T-helper 17 cell (primary cell): ENCODE measurements around the gene DNAH14. TPM values are rescaled to one million over a fixed set of nuclear protein-coding genes. Genes with fewer than 3 reads are reported as not detected.

Source experiments
- ATAC-seq: fragments of 150-1000 bp; cut with Tn5 transposase; 2 replicates; pipeline ENCODE4 v1.10.0; 2021; ENCODE audit warnings: mild to moderate bottlenecking, moderate library complexity
- DNase-seq, 3 donors: peaks; one replicate each; pipeline versions ENCODE4 v3.0.0 to v3.0.0-alpha.2; 2020 to 2021
- H3K9me3 ChIP-seq: one replicate; pipeline ENCODE4 v1.7.0; 2013; ENCODE audit warnings: low read length, mild to moderate bottlenecking; ENCODE audit not compliant: control insufficient read depth, poor library complexity, severe bottlenecking
- H3K27ac Mint-ChIP-seq: one replicate; pipeline ENCODE4 v1.8.0; 2022; ENCODE audit warnings: mild to moderate bottlenecking, moderate library complexity, mixed read lengths
- H3K27me3 Mint-ChIP-seq: one replicate; pipeline ENCODE4 v1.8.0; 2022; ENCODE audit warnings: mixed read lengths
- H3K36me3 Mint-ChIP-seq: one replicate; pipeline ENCODE4 v1.8.0; 2022; ENCODE audit warnings: low read depth, mixed read lengths
- H3K4me1 Mint-ChIP-seq: one replicate; pipeline ENCODE4 v1.8.0; 2022; ENCODE audit warnings: mild to moderate bottlenecking, mixed read lengths
- H3K4me3 Mint-ChIP-seq: one replicate; pipeline ENCODE4 v1.8.0; 2022; ENCODE audit warnings: mild to moderate bottlenecking, moderate library complexity, mixed read lengths
- total RNA-seq, 4 donors: library from RNA in 2 of 4; stranded (reverse) in 2 of 4; gene quantifications; one replicate each; pipeline ENCODE4 v1.2.3 and lab custom pipeline; 2022 to 2026

DNAH14 gene
- total RNA-seq, 2 donors from 2014 or later = 1.1 TPM; not detected in 1

GRCh38 chr1:225435487-225435886 lies 506.0 kb downstream of the DNAH14 start:
- Mint-ChIP-seq H3K4me3 (no peak overlapping the region), H3K36me3 (peaks cover 2% of the 10 kb centered on the region), H3K27ac (peak overlapping the region; percentile 72), H3K4me1 (peaks cover 8% of the 10 kb centered on the region), H3K27me3 (no peaks in the 10 kb centered on the region)
- no peak for DNase-seq
- no peak for ATAC-seq
- no peaks in the 10 kb centered on the region for H3K9me3 ChIP-seq

DNA sequence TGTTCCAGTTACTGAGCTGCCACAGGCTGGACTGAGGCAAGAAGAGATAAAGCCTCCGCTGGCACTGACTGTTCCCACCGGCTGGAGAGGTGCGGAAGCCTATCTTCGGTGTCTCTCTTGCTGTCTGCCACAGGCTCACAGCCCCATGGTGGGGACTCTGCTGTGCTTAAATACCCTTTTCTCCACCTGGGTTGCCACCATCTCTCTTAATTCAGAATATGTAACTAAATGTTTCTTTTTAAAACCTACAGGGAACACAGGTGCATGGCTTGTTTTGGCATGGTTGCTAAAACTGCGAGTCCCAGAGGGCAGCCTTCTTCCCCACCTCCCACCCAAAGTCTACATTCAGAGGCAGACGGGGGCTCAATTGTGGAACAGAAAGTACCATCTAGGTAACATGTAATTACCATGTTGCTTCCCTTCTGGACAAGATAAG lies 506.5 kb downstream of the DNAH14 start:
- Mint-ChIP-seq H3K27me3 (no peaks in the 10 kb centered on the region), H3K27ac (peak overlapping the region; percentile 72), H3K36me3 (peaks cover 2% of the 10 kb centered on the region), H3K4me1 (peaks cover 8% of the 10 kb centered on the region), H3K4me3 (no peak overlapping the region)
- DNase-seq = no peak
- ATAC-seq = no peak
- H3K9me3 ChIP-seq = no peaks in the 10 kb centered on the region

- no peak overlapping the region for H3K4me3 Mint-ChIP-seq
- H3K36me3 Mint-ChIP-seq = peaks cover 2% of the 10 kb centered on the region
Observed at GRCh38 chr1:225437710-225438437, 508.4 kb downstream of the DNAH14 start.

DNA sequence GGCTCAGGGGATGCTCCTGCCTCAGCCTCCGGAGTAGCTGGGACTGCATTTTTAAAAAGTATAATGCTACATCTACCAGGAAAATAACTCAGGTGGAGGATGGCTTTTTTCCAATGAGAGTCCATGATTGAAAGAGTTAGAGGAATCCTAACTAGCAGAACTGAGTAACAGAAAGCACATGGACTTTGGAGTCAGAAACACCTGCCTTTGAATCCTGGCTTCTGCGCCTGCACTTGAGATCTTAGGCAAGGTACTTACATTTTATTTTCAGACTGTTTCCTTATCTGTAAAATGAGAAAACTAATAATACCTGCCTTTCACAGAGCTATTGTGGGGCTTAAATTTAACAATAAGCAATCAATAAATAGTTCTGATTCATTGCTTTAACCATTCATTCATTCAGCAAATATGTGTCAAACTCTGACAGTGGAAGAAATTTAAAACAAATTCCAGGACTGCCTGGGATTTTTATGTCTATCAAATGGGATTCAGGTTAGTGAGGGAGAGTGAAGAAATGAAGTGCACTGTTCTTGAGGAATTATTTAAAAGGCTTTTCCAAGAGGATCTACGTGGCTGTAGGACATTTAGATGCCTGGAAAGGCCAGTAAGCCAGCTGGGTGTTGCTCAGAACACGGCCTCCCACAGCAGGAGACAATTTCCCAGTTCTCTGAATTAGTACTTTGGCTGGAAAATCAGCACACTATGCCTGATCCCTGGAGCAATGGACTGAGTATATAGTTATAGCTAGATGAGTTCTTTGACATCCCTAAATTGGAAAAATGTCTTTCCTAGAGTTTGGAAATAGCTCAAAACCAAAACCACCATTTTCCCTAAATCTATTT lies 511.1 kb downstream of the DNAH14 start:
- Mint-ChIP-seq H3K27me3 (no peaks in the 10 kb centered on the region), H3K4me1 (peaks cover 31% of the 10 kb centered on the region), H3K36me3 (no peaks in the 10 kb centered on the region), H3K27ac (no peak overlapping the region), H3K4me3 (no peak overlapping the region)
- no peak for ATAC-seq
- no peaks in the 10 kb centered on the region for H3K9me3 ChIP-seq
- DNase-seq = no peak

More at GRCh38 chr1:225437710-225438437, 508.4 kb downstream of the DNAH14 start:
- DNase-seq (no peak), ATAC-seq (no peak)
- H3K9me3 ChIP-seq = no peaks in the 10 kb centered on the region
- H3K4me1 Mint-ChIP-seq = peaks cover 13% of the 10 kb centered on the region
- peak overlapping the region; percentile 43 for H3K27ac Mint-ChIP-seq
- no peaks in the 10 kb centered on the region for H3K27me3 Mint-ChIP-seq

GRCh38 chr1:225441314-225442122 lies 512.0 kb downstream of the DNAH14 start:
- no peaks in the 10 kb centered on the region for H3K27me3 Mint-ChIP-seq
- peak overlapping the region; percentile 47 for H3K4me3 Mint-ChIP-seq
- no peak for ATAC-seq
- peaks cover 36% of the 10 kb centered on the region for H3K4me1 Mint-ChIP-seq
- DNase-seq = no peak
- H3K27ac Mint-ChIP-seq = peak overlapping the region; percentile 95
- no peaks in the 10 kb centered on the region for H3K36me3 Mint-ChIP-seq
- H3K9me3 ChIP-seq = no peaks in the 10 kb centered on the region

DNA sequence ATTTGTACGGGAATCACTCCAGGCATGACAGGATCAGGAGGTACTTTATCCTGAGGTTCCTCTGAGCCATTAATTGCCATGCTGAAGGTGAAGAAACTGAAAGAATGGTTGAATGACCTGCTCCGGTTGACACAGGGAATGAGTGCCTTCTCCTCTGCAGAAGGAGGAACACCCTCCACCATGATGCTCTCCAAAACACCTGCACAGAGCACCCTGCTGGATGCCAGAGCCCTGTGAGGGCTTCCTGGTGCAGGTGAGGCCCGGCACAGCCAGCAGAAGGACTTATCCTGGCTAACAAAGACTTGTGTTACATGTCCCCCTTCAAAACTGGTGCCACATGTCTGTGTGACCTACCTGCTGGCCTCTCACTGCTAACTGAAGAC lies 512.6 kb downstream of the DNAH14 start:
- ATAC-seq (no peak), DNase-seq (no peak)
- no peaks in the 10 kb centered on the region for H3K36me3 Mint-ChIP-seq
- H3K4me1 Mint-ChIP-seq = peaks cover 39% of the 10 kb centered on the region
- H3K27me3 Mint-ChIP-seq = no peaks in the 10 kb centered on the region
- peak overlapping the region; percentile 47 for H3K4me3 Mint-ChIP-seq
- H3K27ac Mint-ChIP-seq = peak overlapping the region; percentile 95
- no peaks in the 10 kb centered on the region for H3K9me3 ChIP-seq

DNA sequence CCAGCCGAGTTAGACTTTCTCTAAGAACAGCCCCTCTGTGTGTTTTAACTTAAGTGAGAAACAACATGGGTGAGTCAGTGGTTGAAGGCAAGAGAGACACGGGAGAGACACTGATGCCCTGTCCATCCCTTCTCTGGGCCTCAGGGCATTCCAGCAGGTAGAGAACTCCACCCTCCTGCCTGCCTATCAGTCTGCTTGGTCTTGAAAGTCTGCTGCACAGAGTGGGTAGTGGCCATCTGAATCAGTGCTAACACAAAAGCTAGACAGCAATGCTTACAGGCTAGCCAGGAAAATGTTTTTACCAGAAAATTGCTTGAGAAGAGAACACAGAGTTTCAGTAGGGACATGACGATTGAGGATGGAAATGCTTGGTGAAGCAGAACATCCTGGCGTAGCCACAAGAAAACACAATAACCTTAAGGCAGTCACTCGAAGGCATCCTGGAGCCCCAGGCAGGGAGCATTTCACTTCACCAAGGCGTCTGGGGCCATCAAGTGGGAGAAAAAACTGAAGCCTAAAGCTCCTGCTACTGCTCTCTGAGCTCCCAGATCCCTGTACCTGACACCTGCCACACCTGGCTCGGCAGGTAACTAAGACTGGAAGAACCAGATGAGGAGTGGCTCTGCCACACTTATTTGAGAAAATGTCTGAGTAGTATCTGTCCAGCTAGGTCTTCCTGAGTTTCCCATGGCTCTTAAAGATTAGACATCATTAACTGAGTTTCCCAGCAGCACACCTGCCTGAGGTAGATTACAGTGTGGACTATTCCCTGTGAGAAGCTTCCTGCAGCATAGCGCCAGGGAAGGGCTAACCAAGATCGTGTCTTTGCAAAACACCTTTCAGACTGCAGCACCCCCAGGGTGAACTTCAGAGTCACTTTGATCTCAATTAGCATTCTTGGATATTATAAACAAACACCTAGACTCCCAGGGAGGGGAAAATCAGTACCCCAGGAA lies 516.4 kb downstream of the DNAH14 start:
- ATAC-seq = no peak
- DNase-seq = no peak
- peak overlapping the region; percentile 95 for H3K27ac Mint-ChIP-seq

DNA sequence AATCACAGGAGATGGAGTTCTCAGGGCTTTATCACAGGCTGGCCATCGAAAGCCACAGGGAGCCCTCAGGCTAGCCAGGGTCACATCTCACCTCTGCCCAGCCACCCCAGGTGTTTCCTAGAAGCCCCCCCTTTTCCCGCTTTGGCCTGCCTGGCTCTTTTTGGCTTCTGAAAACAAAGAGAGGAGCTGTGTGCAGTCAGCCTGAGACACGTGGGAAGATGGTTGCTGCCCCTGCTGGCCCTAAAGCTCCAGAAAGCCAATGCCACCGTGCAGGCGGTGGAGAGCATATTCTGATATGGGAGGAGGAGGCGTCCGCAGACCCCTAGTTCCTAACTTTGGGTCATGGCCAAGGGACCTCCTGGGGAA lies 517.1 kb downstream of the DNAH14 start:
- H3K4me3 Mint-ChIP-seq = no peak overlapping the region
- peaks cover 50% of the 10 kb centered on the region for H3K4me1 Mint-ChIP-seq

More for the DNA sequence above, 516.4 kb downstream of the DNAH14 start:
- H3K9me3 ChIP-seq = no peaks in the 10 kb centered on the region
- H3K4me3 Mint-ChIP-seq = peak overlapping the region; percentile 82
- no peaks in the 10 kb centered on the region for H3K36me3 Mint-ChIP-seq
- H3K27me3 Mint-ChIP-seq = no peaks in the 10 kb centered on the region
- H3K4me1 Mint-ChIP-seq = peaks cover 48% of the 10 kb centered on the region

GRCh38 chr1:225446981-225447615 lies 517.6 kb downstream of the DNAH14 start:
- no peaks in the 10 kb centered on the region for H3K36me3 Mint-ChIP-seq
- peak overlapping the region; percentile 95 for H3K27ac Mint-ChIP-seq
- no peak for DNase-seq

More for the DNA sequence above, 517.1 kb downstream of the DNAH14 start:
- DNase-seq (no peak), ATAC-seq (no peak)
- H3K9me3 ChIP-seq = no peaks in the 10 kb centered on the region
- Mint-ChIP-seq H3K27ac (peak overlapping the region; percentile 95), H3K27me3 (no peaks in the 10 kb centered on the region), H3K36me3 (no peaks in the 10 kb centered on the region)

DNA sequence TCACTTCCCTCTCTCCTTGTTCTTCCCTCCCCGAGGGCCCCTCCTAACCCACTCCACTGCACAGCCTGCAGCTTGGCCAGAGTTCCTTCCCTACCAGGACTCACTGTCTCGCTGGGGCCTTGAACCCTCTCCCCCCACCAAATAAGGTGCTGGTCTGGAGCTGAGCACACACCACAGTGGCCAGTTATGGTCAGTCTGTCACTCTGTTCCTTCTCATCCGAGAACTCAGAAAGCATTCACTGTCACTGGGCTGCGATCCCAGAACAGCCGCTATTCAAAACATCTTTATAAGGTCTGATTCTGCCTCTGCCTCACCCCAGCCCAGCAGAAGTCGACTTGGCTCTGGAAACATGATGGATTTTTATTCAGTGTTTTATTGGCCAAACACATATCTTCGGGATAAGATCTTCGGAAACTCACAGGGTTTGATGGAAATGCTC lies 518.2 kb downstream of the DNAH14 start:
- DNase-seq (no peak), ATAC-seq (no peak)
- no peaks in the 10 kb centered on the region for H3K36me3 Mint-ChIP-seq
- H3K4me1 Mint-ChIP-seq = peaks cover 46% of the 10 kb centered on the region
- H3K9me3 ChIP-seq = no peaks in the 10 kb centered on the region
- H3K4me3 Mint-ChIP-seq = no peak overlapping the region
- H3K27ac Mint-ChIP-seq = peak overlapping the region; percentile 95
- no peaks in the 10 kb centered on the region for H3K27me3 Mint-ChIP-seq

More at GRCh38 chr1:225446981-225447615, 517.6 kb downstream of the DNAH14 start:
- no peak overlapping the region for H3K4me3 Mint-ChIP-seq
- H3K9me3 ChIP-seq = no peaks in the 10 kb centered on the region
- H3K4me1 Mint-ChIP-seq = peaks cover 50% of the 10 kb centered on the region
- H3K27me3 Mint-ChIP-seq = no peaks in the 10 kb centered on the region
- ATAC-seq = no peak

DNA sequence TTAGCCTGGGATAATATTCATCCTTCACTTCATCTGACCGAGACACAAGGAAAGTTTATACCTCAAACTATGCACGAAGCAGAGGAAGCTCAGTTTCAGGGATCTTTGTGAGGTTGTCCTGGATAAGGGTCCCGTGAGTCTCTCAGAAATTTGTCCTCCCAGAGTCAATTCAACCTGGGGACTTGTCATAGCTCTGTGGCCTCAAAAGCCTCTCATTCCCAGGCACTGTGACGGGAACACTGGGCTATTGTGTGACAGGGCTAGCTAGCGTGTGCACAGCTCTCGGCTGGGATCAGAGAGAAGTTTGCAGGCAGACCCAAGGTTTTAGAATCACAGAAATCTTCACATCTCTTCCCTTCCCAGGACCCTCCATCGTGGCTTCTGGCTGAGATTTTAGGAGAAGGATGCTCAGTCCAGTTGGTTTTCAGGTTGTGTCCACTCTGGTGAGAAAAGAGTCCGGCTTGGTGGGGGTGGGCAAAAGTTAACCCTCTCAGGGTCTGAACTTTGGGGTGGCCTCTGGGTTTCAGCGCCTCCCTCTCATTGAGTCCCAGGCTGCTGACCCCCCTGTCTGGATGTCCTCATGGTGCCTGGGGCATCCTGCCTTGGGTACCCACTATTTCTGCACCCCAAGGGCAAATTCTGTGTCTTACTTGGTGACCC lies 518.8 kb downstream of the DNAH14 start:
- no peaks in the 10 kb centered on the region for H3K27me3 Mint-ChIP-seq
- no peak overlapping the region for H3K27ac Mint-ChIP-seq
- H3K36me3 Mint-ChIP-seq = no peaks in the 10 kb centered on the region
- DNase-seq (no peak), ATAC-seq (no peak)
- no peak overlapping the region for H3K4me3 Mint-ChIP-seq
- H3K4me1 Mint-ChIP-seq = peaks cover 41% of the 10 kb centered on the region
- H3K9me3 ChIP-seq = no peaks in the 10 kb centered on the region
